HEK293 (cell line): Measurements from ENCODE around the gene ANXA4.

Experiments
- ZBTB1 ChIP-seq: fragments of 450-650 bp; formaldehyde crosslinking; IDR thresholded peaks from 2 replicates; pipeline ENCODE4 v1.5.1; 2016; ENCODE audit warnings: missing biosample characterization, missing genetic modification characterization
- ZNF623 ChIP-seq: fragments of 450-650 bp; formaldehyde crosslinking; IDR thresholded peaks from 2 replicates; pipeline ENCODE4 v1.5.1; 2016; ENCODE audit warnings: missing biosample characterization, missing genetic modification characterization
- TF ChIP-seq, protein P1 (sequence below): fragments of 450-650 bp; formaldehyde crosslinking; IDR thresholded peaks from 2 replicates; pipeline ENCODE4 v1.5.1; 2016; ENCODE audit warnings: missing biosample characterization, missing genetic modification characterization

DNA sequence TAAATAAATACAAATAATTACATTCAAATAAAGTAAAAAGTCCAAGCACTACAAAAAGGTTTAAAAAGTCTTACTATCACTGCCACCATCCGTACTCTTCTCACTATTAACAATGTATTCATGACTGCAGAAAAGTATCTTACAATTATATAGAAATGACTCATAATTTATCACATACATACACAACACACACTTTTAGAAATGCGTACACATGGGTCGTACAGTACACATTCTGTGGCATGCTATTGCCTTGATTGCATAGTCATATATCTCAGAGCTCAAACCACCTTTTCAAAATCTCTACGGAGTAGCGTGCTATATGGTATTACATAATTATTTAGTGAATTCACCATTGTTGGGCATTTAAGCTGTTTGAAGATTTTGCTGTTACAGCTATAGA lies 41.6 kb upstream of the ANXA4 start:
- TF ChIP-seq, protein P1, sequence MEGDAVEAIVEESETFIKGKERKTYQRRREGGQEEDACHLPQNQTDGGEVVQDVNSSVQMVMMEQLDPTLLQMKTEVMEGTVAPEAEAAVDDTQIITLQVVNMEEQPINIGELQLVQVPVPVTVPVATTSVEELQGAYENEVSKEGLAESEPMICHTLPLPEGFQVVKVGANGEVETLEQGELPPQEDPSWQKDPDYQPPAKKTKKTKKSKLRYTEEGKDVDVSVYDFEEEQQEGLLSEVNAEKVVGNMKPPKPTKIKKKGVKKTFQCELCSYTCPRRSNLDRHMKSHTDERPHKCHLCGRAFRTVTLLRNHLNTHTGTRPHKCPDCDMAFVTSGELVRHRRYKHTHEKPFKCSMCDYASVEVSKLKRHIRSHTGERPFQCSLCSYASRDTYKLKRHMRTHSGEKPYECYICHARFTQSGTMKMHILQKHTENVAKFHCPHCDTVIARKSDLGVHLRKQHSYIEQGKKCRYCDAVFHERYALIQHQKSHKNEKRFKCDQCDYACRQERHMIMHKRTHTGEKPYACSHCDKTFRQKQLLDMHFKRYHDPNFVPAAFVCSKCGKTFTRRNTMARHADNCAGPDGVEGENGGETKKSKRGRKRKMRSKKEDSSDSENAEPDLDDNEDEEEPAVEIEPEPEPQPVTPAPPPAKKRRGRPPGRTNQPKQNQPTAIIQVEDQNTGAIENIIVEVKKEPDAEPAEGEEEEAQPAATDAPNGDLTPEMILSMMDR (tag by site-specific recombination): no peak
- no peak for TF ChIP-seq ZBTB1 (tag by site-specific recombination)
- no peak for TF ChIP-seq ZNF623
